NCI-H146 treated with DMSO at 0.1 percent for 48 hours (cell line): Measurements from ENCODE around the gene FHAD1.

Experiments
- DNase-seq: peaks from one replicate; lab custom pipeline; 2025; ENCODE audit not compliant: unreplicated experiment; lab: John Stamatoyannopoulos, UW

The FHAD1 gene

DNA sequence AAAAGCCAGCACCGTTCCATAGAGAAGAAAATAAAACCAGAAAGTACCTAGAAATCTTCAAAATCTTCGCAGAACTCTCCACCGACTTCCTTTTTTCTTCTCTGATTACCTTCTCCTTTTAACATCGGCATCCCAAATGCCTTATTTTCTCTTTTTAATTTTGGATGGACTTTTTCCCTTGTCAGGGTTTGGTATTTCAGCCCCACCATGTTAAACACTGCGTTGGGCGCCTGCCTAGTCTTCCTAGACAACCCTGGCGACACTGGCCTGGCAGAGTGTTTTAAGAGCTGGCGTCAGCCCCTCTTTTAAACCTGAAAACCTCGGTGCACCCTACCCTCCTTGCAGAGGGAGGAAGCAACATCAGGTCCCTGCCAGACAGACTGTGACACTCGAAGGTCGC lies 96.7 kb downstream of the FHAD1 start:
- DNase-seq, result no peak

DNA sequence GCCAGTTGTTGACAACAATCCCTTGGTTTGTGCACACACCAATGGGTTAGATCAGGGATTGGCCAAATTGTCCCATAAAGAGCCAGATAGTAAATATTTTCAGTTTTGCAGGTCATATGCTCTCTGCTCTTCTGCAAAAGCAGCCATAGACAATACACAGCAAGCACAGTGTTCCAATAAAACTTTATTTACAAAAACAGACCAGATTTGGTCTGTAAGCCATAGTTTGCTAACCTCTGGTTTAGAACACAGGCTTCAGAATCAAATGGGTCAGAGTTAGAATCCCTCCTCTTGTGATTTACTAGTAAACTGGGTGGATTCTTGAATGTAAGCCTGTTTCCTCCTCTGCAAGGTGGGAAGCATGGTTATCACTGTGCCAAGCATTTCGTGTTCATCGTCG lies 97.4 kb downstream of the FHAD1 start:
- no peak for DNase-seq

DNA sequence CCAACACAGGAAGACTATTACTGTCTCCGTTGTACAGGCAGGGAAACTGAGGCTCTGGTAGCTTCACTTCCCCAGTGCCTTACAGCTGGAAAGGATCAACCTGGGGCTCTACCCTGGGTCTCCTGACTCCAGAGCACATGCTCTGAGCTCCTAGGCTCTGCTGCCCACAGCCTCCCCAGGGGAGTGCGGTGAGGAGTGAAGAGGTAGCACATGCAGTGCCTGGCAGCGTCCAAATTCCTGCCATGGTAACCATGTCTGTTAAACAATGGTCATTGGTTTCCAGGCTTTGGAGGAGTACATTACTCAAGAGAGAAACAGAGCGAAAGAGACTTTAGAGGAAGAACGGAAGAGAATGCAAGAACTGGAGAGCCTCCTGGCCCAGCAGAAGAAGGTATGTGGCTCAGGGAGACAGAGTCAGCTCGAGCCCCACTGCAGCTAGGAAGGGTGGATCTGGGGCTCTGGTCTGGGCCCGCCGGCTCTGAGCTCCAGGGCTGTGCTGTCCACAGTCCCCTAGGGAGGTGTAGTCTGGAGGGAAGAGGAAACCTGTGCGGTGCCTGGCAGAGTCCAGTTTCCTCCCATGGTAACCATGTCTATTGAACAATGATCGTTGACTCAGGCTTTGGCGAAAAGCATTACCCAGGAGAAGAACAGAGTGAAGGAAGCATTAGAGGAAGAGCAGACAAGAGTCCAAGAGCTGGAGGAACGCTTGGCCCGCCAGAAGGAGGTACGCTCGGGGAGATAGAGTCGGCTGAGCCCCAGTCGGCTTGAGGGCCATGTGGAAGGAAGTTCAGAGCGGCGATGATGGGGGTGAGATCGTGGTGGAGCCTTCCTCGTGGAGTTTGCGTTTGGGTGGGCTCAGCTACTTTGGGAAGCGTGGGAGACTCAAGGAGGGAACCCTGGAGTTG lies 98.0 kb downstream of the FHAD1 start:
- DNase-seq, result no peak

DNA sequence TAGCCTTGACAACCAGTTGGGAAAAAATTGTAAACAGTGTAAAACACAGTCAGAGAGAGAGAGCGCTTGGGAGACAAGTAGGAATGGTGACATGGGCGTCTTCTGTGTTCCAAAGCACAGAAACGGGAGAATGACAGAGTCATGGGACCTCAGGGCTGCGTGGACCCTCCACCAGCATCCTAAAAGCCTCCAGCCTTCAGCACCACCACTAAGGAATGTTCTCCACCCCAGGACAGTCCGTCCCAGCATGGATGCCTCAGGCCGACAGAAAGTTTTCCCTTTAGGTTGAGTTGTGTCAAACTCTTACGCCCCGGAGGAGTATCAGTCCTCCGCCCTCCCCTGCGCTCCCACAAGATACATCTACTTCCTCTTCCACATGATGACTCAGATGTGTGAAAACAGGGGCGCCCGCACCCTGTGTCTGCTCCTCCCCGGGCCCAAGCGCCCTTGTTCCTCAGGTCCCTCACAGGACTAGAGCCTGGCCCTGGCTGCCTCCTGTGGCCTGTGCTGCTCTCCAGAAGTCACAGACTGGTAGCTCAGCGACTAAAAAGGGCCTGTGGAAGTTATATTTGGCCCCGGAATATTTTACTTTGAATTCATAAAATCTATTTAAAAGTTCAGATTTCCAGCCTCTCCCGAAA lies 98.8 kb downstream of the FHAD1 start:
- DNase-seq, result no peak

DNA sequence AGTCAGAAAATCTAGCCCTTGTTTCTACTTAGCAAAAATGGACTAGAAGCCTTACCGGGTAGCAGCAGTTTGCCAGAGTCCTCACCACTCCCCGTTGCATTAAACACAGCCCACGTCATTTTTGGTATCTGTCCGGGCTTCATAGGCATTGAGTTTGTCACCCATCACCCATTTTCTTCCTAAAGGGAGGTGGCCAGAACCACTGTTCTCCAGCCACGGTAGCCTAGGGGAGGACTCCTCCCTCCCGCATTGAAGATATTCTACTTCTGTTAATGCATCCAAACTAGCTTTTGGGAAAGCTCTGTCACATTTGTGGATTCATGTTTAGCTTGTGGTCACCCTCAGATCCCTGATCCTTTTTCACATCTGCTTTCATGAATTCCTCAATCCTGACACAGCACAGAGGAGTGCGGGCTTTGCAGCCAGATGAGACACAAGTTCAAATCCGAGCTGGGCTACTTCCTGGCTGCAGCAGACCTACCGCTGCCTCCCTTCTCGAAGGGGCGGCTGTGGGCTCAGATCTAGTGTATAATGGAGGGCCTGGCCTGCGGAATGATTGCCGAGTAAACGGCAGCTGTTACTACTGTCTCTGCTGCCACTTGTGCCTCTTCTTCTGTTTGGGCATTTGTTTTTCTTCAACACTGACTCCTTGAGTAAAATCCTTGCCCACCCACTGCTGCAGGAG lies 99.5 kb downstream of the FHAD1 start:
- DNase-seq, result no peak

DNA sequence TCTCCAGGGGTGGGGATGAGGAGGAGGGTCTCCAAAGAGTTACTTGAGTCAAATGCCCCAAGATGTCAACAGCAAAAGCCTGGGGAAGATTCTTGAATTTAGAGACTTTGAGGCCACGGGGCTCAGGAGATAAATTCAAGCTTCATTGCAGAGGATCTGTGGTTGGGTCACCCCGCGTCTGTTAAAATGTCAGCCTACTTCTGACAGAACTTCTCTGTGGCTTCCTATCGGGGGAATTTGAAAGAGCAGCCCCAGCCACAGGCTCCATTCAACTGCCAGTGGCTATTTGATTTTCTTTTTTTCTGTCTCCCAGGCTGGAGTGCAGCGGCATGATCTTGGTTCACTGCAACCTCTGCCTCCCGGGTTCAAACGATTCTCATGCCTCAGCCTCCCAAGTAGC lies 100.2 kb downstream of the FHAD1 start:
- DNase-seq, result no peak

DNA sequence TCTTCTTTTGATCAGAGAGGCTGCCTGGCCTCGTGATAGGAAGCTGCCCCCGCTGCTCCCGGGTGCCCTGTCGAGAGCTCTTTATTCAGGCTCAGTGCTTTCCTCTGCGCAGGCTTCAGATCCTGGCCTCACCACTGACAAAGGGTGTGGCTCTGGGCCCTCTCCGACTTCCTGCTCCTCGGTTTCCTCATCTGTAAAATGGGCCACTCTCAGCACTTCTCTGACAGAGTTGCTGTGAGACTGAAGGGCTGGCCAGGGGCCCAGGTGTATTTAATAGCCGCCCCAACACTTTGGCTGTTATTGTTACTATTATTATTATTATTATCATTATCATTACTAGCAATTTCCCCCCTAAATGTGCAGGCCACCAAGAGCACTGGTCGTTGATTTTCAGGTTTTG lies 101.6 kb downstream of the FHAD1 start:
- DNase-seq, result no peak

DNA sequence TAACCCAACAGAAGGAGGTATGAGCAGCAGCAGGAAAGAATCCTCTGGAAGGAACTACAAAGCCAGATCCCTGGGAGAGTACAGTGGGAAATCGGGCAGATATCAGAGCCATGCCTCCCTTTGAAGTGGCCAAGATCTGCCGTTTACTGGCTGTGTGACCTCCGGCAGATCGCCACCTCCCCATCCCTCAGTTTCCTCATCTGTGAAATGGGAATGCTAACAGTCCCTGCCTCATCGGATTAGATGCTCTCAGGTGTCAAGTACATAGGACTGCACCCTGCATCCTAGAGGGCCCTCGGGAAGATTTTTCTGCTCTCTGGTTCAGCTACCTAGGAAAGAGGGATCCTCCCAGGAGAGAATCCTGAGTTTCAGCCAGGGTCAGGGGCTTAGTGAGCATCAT lies 102.1 kb downstream of the FHAD1 start:
- DNase-seq, result no peak

DNA sequence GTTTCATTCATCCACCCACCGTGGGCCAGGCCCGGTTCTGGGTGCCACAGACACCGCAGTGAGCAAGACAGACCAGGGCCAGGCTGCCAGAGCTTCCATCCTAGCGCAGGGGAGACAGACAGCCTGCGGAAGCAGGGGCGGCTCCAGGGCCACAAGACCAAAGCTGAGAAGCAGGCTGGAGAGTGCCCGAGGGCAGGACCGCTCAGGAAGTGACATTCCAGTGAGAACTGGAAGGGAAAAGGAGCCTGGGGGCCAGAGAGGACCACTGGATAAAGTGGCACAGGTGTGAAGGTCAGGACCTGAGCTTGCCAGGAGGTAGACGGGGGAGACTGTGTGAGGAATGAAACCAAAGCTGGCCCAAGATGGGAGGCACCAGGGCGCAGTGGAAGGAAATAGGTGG lies 103.1 kb downstream of the FHAD1 start:
- DNase-seq, result no peak

DNA sequence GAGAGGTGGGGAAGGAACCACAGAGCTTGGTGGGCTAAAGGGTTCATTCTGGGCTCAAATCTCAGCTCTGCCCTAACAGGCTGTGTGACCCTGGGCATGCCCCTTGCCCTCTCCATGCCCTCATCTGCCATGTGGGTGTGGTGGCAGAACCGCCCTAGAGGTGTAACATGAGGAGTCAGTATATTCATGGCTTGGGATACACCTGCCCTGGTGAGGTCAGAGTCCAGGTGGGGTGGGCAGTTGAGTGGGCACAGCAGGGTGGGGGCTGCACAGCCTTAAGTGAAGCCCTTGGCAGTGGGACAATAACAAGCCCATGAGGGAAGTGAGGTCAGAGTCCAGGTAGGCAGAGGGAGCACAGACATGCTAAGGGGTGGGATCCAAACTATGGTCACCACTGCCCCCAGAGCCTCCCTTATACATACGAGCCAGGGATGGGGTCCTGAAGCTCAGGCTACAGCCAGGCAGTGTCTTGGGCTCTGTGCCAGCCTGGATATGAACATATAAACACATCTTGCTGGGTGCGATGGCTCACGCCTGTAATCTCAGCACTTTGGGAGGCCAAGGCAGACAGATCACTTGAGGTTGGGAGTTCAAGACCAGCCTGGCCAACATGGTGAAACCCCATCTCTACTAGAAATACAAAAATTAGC lies 103.7 kb downstream of the FHAD1 start:
- DNase-seq, result no peak

DNA sequence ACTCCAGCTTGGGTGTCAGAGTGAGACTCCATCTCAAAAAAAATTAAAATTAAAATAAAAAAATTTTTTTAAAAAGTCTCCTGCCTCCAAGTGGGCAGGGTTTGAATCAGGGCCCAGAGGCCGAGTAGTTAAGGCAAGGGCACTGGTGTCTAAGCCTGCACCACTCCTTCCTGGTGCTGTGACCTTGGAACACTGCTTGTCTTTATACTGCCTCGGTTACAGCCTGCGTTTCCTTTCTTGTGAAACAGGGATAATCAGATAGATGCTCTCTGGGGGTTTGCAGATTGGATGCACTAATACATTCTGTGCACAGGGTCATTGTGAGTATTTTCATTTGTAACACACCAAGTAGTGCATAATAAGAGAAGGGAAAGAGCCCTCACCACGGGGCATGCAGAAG lies 104.3 kb downstream of the FHAD1 start:
- no peak for DNase-seq

DNA sequence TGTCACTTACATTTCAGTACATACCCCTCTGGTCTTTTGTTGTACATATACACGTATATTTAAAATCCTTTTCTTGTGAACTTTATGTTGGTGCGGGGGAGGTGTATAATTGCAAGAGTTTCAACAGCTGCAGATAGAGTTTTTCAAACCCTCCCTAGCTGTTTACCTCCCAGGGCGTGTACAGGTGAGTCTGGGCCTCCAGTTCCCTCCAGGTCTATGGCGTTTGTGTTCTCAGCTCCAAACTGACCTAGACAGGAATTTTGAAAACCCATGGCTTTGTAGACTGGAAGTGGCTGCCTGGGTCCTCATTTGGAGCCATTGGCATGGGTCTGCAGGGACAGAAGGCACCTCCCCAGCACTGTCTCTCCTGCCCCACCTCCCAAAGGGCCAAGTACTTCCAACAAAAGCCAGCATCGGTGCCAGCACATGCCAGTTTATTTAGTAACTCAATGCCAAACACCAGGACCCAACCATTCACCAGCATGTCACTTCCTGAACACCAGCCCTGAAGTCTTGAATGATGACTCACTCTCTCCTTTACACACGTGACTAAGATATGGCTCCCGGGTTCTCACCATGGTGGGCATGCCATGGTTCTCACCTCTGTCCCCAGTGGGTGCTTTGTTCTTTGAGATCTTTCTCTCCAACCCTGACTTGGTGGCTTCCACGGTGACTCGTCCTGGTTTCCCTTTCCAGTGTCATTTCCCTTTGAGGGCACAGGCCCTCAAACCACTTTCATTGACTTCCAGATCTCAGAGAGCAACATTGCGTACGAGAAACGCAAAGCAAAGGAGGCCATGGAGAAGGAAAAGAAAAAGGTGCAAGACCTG lies 105.3 kb downstream of the FHAD1 start:
- DNase-seq, result no peak

DNA sequence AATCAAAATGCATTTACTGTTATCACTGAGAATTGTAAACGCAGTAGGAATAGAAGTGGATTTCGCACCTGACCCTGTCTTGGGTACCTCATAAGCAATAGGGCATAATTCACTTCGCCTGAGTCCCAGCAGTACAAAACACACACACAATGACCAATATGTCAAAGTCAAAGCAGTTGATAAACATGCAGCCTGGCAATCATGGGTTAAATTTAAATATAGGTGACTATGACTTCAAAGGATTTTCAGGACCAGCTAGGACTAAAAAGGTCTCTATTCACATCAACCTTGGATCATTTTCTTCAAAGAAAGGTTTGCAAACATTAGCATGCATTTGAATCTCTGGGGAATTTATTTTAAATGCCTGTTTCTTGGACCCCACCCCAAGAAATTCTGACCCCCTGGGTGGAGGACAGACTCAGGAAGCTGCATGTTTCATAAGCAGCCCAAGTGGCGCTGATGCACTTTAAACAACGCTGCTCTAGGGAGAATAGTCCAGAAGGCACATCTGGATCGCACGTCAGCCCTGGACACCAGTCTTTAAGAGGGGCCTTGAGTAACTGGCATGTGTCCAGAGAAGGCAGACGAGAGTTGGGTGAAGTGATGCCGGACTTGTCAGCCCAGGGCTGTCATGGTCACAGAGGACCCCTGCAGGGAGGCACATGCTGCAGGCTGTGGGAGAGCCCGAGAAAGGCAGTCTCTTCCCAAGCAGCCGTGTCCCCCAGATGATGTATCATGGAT lies 107.0 kb downstream of the FHAD1 start:
- DNase-seq, result no peak

DNA sequence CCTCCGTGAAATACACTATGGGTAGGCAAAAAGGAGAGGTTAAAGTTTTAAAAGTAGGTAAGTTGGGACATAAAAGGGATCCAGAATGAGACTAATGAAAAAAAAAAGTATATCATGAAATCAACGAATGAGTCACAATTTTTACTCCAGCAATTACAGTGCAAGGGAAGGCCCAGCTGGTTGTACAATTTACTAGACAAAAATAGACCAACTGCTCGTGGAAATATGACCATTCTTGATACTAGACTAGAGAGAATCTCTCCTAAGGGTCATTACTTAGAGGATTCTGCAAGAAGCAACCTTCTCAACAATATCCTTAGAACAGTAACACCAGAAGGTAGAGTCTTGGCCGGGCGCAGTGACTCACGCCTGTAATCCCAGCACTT lies 107.5 kb downstream of the FHAD1 start:
- DNase-seq, result no peak

DNA sequence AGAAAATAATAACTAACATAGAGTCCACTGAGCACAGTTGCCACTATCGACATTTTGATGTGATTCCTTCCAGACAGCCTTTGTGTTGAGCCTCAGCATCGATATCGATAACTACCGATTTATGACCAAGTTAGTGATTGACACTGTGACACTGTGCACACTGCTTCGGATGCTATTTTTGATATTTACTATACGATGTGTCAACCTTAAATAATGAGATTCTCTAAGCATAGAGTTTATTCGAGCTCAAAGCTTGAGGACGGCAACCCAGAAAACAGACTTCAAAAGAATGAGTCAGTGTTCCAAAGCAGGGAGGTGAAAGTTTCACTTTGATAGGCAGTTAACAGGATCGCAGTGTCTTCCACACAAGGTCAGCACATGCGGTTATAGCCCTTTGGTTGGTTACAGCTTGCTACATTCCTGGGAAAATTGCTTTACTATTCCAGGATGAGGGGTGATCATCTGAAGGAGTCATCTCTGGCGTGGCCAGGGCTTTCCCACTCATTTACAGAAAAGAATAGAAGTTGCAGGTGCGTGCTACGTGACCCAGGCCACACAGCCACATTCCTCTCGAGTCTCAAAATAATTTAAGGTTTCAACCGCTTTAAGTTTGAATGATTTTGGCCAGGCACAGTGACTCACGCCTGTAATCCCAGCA lies 109.1 kb downstream of the FHAD1 start:
- DNase-seq, result no peak

DNA sequence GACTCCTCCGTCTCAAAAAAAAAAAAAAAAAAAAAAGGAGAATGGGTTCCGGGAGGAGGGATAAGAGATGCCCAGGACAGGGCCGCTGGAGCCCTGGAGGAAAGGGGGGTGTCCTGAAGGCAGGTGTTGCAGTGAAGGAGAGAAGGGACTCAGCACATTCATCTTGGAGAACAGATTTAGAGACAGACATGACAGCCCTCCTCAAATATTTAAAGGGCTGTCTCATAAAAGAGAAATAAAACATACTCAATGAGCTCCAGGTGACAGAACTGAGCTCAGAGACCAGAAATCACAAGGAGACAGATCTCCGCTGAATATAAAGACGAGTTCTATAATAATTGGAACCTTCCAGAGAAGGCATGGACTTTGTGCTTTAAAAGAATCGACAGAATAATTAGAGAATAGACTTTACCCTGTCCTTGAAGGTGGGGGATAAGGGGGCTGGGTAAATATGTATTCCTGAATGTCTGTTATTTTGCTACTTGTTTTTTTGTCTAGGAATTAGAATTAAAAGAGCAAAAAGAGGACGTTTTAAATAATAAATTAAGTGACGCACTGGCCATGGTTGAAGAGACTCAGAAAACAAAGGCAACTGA lies 110.7 kb downstream of the FHAD1 start:
- no peak for DNase-seq

DNA sequence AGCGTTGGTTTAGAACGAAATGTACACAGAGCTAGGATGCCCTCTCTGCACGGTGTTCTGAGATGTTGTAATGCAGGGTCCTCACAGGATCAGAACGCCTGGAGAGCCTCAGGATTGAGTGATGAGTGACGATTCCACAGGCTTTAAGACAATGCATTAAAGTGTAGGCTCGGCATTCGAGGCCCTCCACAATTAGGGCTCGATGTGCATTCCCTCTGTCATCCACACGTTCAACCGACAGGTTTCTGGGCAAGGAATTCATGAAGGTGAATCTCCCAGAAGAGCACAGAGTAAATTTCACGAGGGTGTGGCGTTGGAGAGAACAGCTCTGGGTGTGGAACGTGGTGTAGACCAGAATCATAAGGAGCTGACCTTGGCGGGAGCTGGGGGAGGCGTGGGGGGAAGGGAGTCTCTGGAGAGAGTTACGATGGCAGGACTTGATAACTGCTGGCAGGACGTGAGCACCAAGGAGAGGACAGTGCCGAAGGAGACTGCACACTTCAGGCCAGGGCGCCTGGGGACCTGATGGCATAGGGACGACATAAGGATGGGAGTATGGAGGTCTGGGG lies 111.6 kb downstream of the FHAD1 start:
- DNase-seq, result no peak

DNA sequence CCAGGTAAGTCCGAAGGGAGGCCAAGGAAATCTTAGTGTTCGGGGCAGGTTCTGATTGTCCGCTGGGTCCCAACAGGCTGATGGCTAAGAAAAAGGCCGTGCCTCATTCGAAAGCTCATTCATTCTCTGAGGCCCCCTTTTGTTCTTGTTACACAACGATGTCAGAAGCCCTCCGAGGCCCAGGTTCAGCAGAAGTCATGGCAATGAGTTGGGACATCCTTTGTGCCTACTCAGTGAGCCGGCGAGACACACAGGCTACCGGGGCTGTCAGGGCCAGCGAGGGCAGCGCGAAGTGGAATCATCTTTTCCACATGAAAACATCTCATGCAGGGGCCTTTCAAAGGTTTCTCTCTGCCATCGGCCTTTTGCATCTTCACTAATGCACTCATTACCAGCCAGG lies 113.7 kb downstream of the FHAD1 start:
- no peak for DNase-seq
